IMR-90 (cell line): Measurements from ENCODE around the gene PCDHGA8. TPM values are rescaled to one million over a fixed set of nuclear protein-coding genes. Genes with fewer than 3 reads are reported as not detected.

Source experiments
- ATAC-seq: fragments of 200-7000 bp; cut with Tn5 transposase; 2 replicates; pipeline ENCODE4 v1.9.1; 2020; ENCODE audit warnings: low read depth, mild to moderate bottlenecking, moderate library complexity
- BruUV-seq: library from RNA; stranded (reverse); fragments of 400-500 nt; replicated peaks from 2 replicates; lab custom pipeline; 2021; lab: Mats Ljungman, UMichigan
- CTCF ChIA-PET: fragments of 300-600 bp; formaldehyde crosslinking; extraction: SDS; loops from one replicate; lab custom pipeline; 2021; ENCODE audit warnings: antibody characterized with exemption; lab: Yijun Ruan, JAX
- POLR2A ChIA-PET: fragments of 300-600 bp; sonication (Branson Sonifier 250); formaldehyde crosslinking; loops from one replicate; lab custom pipeline; 2022; ENCODE audit warnings: antibody characterized with exemption; ENCODE audit not compliant: unreplicated experiment; lab: Charles Lee
- DNase-seq: peaks from one replicate; pipeline ENCODE4 v3.0.0; 2013
- H2AFZ ChIP-seq: replicated peaks from 2 replicates; pipeline ENCODE3; 2013; ENCODE audit warnings: low read length, mild to moderate bottlenecking; ENCODE audit not compliant: poor library complexity
- H2AK5ac ChIP-seq: 2 replicates; pipeline ENCODE4 v1.6.1; 2013; ENCODE audit warnings: low read depth, low read length, inconsistent platforms
- H2AK9ac ChIP-seq: replicated peaks from 2 replicates; pipeline ENCODE3; 2013; ENCODE audit warnings: mild to moderate bottlenecking, low read depth, low read length, moderate library complexity; ENCODE audit not compliant: poor library complexity
- H2BK120ac ChIP-seq: 2 replicates; pipeline ENCODE4 v1.6.1; 2013; ENCODE audit warnings: low read depth, low read length, inconsistent platforms
- H2BK15ac ChIP-seq: 3 replicates; pipeline ENCODE4 v1.6.1; 2013; ENCODE audit warnings: low read depth, low read length, inconsistent platforms
- H2BK20ac ChIP-seq: 2 replicates; pipeline ENCODE4 v1.6.1; 2013; ENCODE audit warnings: low read depth, mild to moderate bottlenecking, inconsistent platforms, low read length, moderate library complexity
- H2BK5ac ChIP-seq: 2 replicates; pipeline ENCODE4 v1.6.1; 2013; ENCODE audit warnings: mild to moderate bottlenecking, low read depth, low read length, inconsistent platforms; ENCODE audit not compliant: poor library complexity, severe bottlenecking
- H3K14ac ChIP-seq: replicated peaks from 2 replicates; pipeline ENCODE4 v1.6.1; 2013; ENCODE audit warnings: low read depth, low read length, inconsistent platforms
- H3K18ac ChIP-seq: 2 replicates; pipeline ENCODE4 v1.6.1; 2013; ENCODE audit warnings: low read depth, low read length, control low read depth
- H3K23ac ChIP-seq: 2 replicates; pipeline ENCODE4 v1.6.1; 2013; ENCODE audit warnings: low read depth, low read length, inconsistent platforms
- H3K27ac ChIP-seq: 2 replicates; pipeline ENCODE4 v1.5.1; 2013; ENCODE audit warnings: mild to moderate bottlenecking, control low read depth, low read length; ENCODE audit not compliant: insufficient read depth
- H3K27me3 ChIP-seq: 2 replicates; pipeline ENCODE4 v1.6.1; 2013; ENCODE audit warnings: low read length; ENCODE audit not compliant: control insufficient read depth, insufficient read depth
- H3K36me3 ChIP-seq: 2 replicates; pipeline ENCODE4 v1.6.1; 2013; ENCODE audit warnings: low read length, mixed read lengths; ENCODE audit not compliant: control insufficient read depth, insufficient read depth
- H3K4ac ChIP-seq: 2 replicates; pipeline ENCODE4 v1.6.1; 2013; ENCODE audit warnings: low read depth, low read length, inconsistent platforms
- H3K4me1 ChIP-seq: 2 replicates; pipeline ENCODE4 v1.6.1; 2013; ENCODE audit warnings: low read length, mixed read lengths; ENCODE audit not compliant: control insufficient read depth, insufficient read depth
- H3K4me2 ChIP-seq: 2 replicates; pipeline ENCODE4 v1.6.1; 2013; ENCODE audit warnings: low read depth, mild to moderate bottlenecking, control low read depth, low read length, moderate library complexity
- H3K4me3 ChIP-seq: 2 replicates; pipeline ENCODE4 v1.5.1; 2013; ENCODE audit warnings: low read depth, mild to moderate bottlenecking, control low read depth, low read length, moderate library complexity; ENCODE audit not compliant: insufficient read depth
- H3K56ac ChIP-seq: 2 replicates; pipeline ENCODE4 v1.6.1; 2013; ENCODE audit warnings: low read length, inconsistent platforms; ENCODE audit not compliant: insufficient read depth; ENCODE audit errors: extremely low read depth
- H3K79me1 ChIP-seq, 2 experiments: 2 replicates each; pipeline ENCODE4 v1.6.1; 2013; ENCODE audit warnings: low read length in 2 of 2, inconsistent platforms in 1 of 2, low read depth in 1 of 2
- H3K9ac ChIP-seq: 2 replicates; pipeline ENCODE4 v1.6.1; 2013; ENCODE audit warnings: low read depth, low read length, control low read depth
- H3K9me1 ChIP-seq: 2 replicates; pipeline ENCODE4 v1.6.1; 2013; ENCODE audit warnings: low read length, inconsistent platforms; ENCODE audit not compliant: insufficient read depth
- H3K9me3 ChIP-seq: 2 replicates; pipeline ENCODE4 v1.6.1; 2013; ENCODE audit warnings: low read length; ENCODE audit not compliant: control insufficient read depth, insufficient read depth
- H4K20me1 ChIP-seq: 2 replicates; pipeline ENCODE4 v1.6.1; 2013; ENCODE audit warnings: low read length, inconsistent platforms; ENCODE audit not compliant: insufficient read depth
- H4K5ac ChIP-seq: 2 replicates; pipeline ENCODE4 v1.6.1; 2013; ENCODE audit warnings: mild to moderate bottlenecking, low read depth, low read length, control low read depth
- H4K8ac ChIP-seq, 2 experiments: 2 replicates each; pipeline ENCODE4 v1.6.1; 2013; ENCODE audit warnings: low read depth in 2 of 2, low read length in 2 of 2, control low read depth in 1 of 2, inconsistent platforms in 1 of 2
- H4K91ac ChIP-seq: 2 replicates; pipeline ENCODE4 v1.6.1; 2013; ENCODE audit warnings: low read depth, low read length, inconsistent platforms; ENCODE audit not compliant: insufficient read depth
- CTCF ChIP-seq: conservative IDR thresholded peaks from 2 replicates; pipeline ENCODE4 v1.5.1; 2012; ENCODE audit warnings: mild to moderate bottlenecking, low read depth, low read length, improper control_type of control experiment
- MXI1 ChIP-seq: IDR thresholded peaks from 2 replicates; pipeline ENCODE4 v1.6.1; 2012; ENCODE audit warnings: low read depth, mild to moderate bottlenecking, low read length, moderate library complexity, borderline replicate concordance
- POLR2A ChIP-seq: IDR thresholded peaks from 2 replicates; pipeline ENCODE4 v1.6.1; 2012; ENCODE audit warnings: mild to moderate bottlenecking, low read depth, low read length
- RAD21 ChIP-seq: IDR thresholded peaks from 2 replicates; pipeline ENCODE4 v1.6.1; 2012; ENCODE audit warnings: low read length, improper control_type of control experiment
- RCOR1 ChIP-seq: IDR thresholded peaks from 2 replicates; pipeline ENCODE4 v1.6.1; 2012; ENCODE audit warnings: mild to moderate bottlenecking, low read length, improper control_type of control experiment; ENCODE audit not compliant: insufficient replicate concordance
- RFX5 ChIP-seq: IDR thresholded peaks from 2 replicates; pipeline ENCODE4 v1.8.0; 2012; ENCODE audit warnings: low read depth, mild to moderate bottlenecking, low read length, moderate library complexity
- WGBS, 2 experiments: methylation state at CpG; one replicate each; pipeline versions ENCODE4 v1.1.5 to v1.1.7; 2013; ENCODE audit warnings: missing lambda C conversion rate in 2 of 2; ENCODE audit not compliant: insufficient read length in 1 of 2; ENCODE audit errors: extremely low coverage in 2 of 2; 5-methylcytosine and 5-hydroxymethylcytosine counted together
- dilution Hi-C: fragments of 300-500 bp; cut with HindIII; formaldehyde crosslinking; loops from one replicate; pipeline ENCODE4 v1.14.3; 2018; ENCODE audit warnings: low sequenced_read_pairs; ENCODE audit not compliant: unreplicated experiment
- in situ Hi-C: fragments of 300-500 bp; cut with MboI; formaldehyde crosslinking; loops from 3 replicates; pipeline ENCODE4 v1.14.3; 2019; ENCODE audit warnings: low sequenced_read_pairs, inconsistent platforms, mixed read lengths
- intact Hi-C: fragments of 100-400 bp; cut with micrococcal nuclease; formaldehyde crosslinking; loops from 2 replicates; pipeline ENCODE4 v1.10.0; 2022
- polyA plus RNA-seq, 3 experiments: library from polyadenylated mRNA; depleted of rRNA; stranded (reverse); fragments of >200 nt; gene quantifications; 2 replicates each; pipeline ENCODE4 v1.2.3, GENCODE V29; 2012; ENCODE audit warnings: low replicate concordance in 1 of 3
- total RNA-seq: library from RNA; depleted of rRNA; stranded (reverse); fragments of >200 nt; gene quantifications from 2 replicates; pipeline ENCODE4 v1.2.3, GENCODE V29; 2012

PCDHGA8 gene
- total and polyA plus RNA-seq, 2 of the 4 experiments (the other 2 are of a cell fraction) = 0.89 to 2.0 TPM

GRCh38 chr5:141398608-141399007 is 6.2 kb downstream of the PCDHGA8 start:
- H3K14ac ChIP-seq = no peak overlapping the region
- H3K27me3 ChIP-seq = no peaks in the 10 kb centered on the region
- H3K79me1 ChIP-seq = peaks cover 7 to 15% of the 10 kb centered on the region in 2 experiments; a peak in 3 of 4 replicates
- H2BK120ac ChIP-seq = no peak overlapping the region
- H2BK20ac ChIP-seq = no peak overlapping the region
- H3K9me3 ChIP-seq = peaks cover 49% of the 10 kb centered on the region
- no peak overlapping the region for H3K9ac ChIP-seq
- H3K36me3 ChIP-seq = peaks cover 18% of the 10 kb centered on the region
- H4K20me1 ChIP-seq = no peaks in the 10 kb centered on the region
- H3K4ac ChIP-seq = no peak overlapping the region
- dilution Hi-C loops = no loop called here
- H2BK15ac ChIP-seq = no peak overlapping the region
- CTCF ChIA-PET = no interaction called here
- no peak overlapping the region for H2AK5ac ChIP-seq
- ATAC-seq (no peak), DNase-seq (no peak)
- H4K91ac ChIP-seq = no peak overlapping the region
- no peaks in the 10 kb centered on the region for H3K9me1 ChIP-seq
- no peak overlapping the region; the same call in 1 of the 2 replicates for H4K5ac ChIP-seq
- no peak overlapping the region for H2AK9ac ChIP-seq
- TSS peak; percentile 42 for BruUV-seq
- no peaks in the 10 kb centered on the region for H3K4me1 ChIP-seq
- H2BK5ac ChIP-seq = no peak overlapping the region
- no peak overlapping the region for H3K56ac ChIP-seq
- H3K18ac ChIP-seq = no peak overlapping the region
- no peak overlapping the region for H4K8ac ChIP-seq
- intact Hi-C loops = no loop called here
- no peak overlapping the region for H3K23ac ChIP-seq
- no peak overlapping the region for H2AFZ ChIP-seq
- no peak overlapping the region for H3K4me3 ChIP-seq
- 42% methylated on average over 4 of the region's 15 CpGs; no CpG with 5 or more reads in 1 of the 2 experiments for WGBS, 2 experiments
- peak overlapping the region; percentile 13; the same call in 1 of the 2 replicates for H3K4me2 ChIP-seq
- POLR2A ChIA-PET = no interaction called here
- no peak overlapping the region for H3K27ac ChIP-seq
- no peak for TF ChIP-seq RFX5
- no peak for TF ChIP-seq RCOR1
- TF ChIP-seq CTCF = no peak
- no peak for TF ChIP-seq RAD21
- TF ChIP-seq POLR2A = no peak
- no peak for TF ChIP-seq MXI1
- in situ Hi-C loops = no loop called here
